HG03378 (cell line): ENCODE measurements around the gene KAZN.
"Not testable (repeated sequence)": the region's sequence is repeated elsewhere in the genome, so short reads cannot be mapped to it uniquely, and the experiment has no call there.

ENCODE experiments used
- ATAC-seq: cut with Tn5 transposase; IDR thresholded peaks from one replicate; pipeline ENCODE4 v1.9.1; 2021; ENCODE audit warnings: mild to moderate bottlenecking, moderate library complexity; ENCODE audit not compliant: unreplicated experiment

Gene KAZN

GRCh38 chr1:15039017-15039648 is 440.6 kb downstream of the KAZN start:
- ATAC-seq: no peak

GRCh38 chr1:15039901-15040300 is 441.4 kb downstream of the KAZN start:
- no peak for ATAC-seq

GRCh38 chr1:15040685-15041084 is 442.2 kb downstream of the KAZN start:
- ATAC-seq: not testable (repeated sequence)

GRCh38 chr1:15042866-15043265 is 444.4 kb downstream of the KAZN start:
- no peak for ATAC-seq

- no peak for ATAC-seq
These were observed 445.4 kb downstream of the KAZN start for GRCh38 chr1:15043934-15044333.

GRCh38 chr1:15045123-15045522 is 446.6 kb downstream of the KAZN start:
- no peak for ATAC-seq

GRCh38 chr1:15046487-15047165 is 448.1 kb downstream of the KAZN start:
- ATAC-seq: no peak

GRCh38 chr1:15047237-15047636 is 448.8 kb downstream of the KAZN start:
- ATAC-seq: no peak

GRCh38 chr1:15048437-15048980 is 450.0 kb downstream of the KAZN start:
- no peak for ATAC-seq

GRCh38 chr1:15049067-15049466 is 450.6 kb downstream of the KAZN start:
- no peak for ATAC-seq

GRCh38 chr1:15051882-15052528 is 453.5 kb downstream of the KAZN start:
- ATAC-seq: no peak

- no peak for ATAC-seq
These were observed 454.7 kb downstream of the KAZN start for GRCh38 chr1:15053153-15053552.

- no peak for ATAC-seq
These were observed 457.4 kb downstream of the KAZN start for GRCh38 chr1:15055736-15056415.

- no peak for ATAC-seq
These were observed 458.2 kb downstream of the KAZN start for GRCh38 chr1:15056515-15057285.

- ATAC-seq: no peak
These were observed 459.3 kb downstream of the KAZN start for GRCh38 chr1:15057834-15058233.

GRCh38 chr1:15058261-15058660 is 459.8 kb downstream of the KAZN start:
- no peak for ATAC-seq

- ATAC-seq: no peak
These were observed 461.6 kb downstream of the KAZN start for GRCh38 chr1:15060104-15060503.

GRCh38 chr1:15062479-15063099 is 464.1 kb downstream of the KAZN start:
- no peak for ATAC-seq

- no peak for ATAC-seq
These were observed 464.9 kb downstream of the KAZN start for GRCh38 chr1:15063346-15063745.

GRCh38 chr1:15063783-15064182 is 465.3 kb downstream of the KAZN start:
- ATAC-seq: no peak
